Sigmoid colon (tissue), 7 donors: ENCODE results near the gene GIGYF2. TPM values are rescaled to one million over a fixed set of nuclear protein-coding genes. Genes with fewer than 3 reads are reported as not detected.

Experiments
- DNase-seq: peaks from one replicate; pipeline ENCODE4 v3.0.0-alpha.2; 2019
- H3K27ac ChIP-seq, 4 donors: fragments of 200-600 bp; sonication (generic); one replicate each; pipeline ENCODE4 v1.5.1; 2016 to 2019; ENCODE audit warnings: mild to moderate bottlenecking in 1 of 4
- H3K27me3 ChIP-seq, 3 donors: fragments of 200-600 bp; sonication (generic); one replicate each; pipeline ENCODE4 v1.5.1; 2019; ENCODE audit warnings: mild to moderate bottlenecking in 1 of 3
- H3K36me3 ChIP-seq, 4 donors: fragments of 200-600 bp; sonication (generic); one replicate each; pipeline ENCODE4 v1.5.1; 2016 to 2019
- H3K4me1 ChIP-seq, 4 donors: fragments of 200-600 bp; sonication (generic); one replicate each; pipeline ENCODE4 v1.5.1; 2017 to 2019
- H3K4me3 ChIP-seq, 4 donors: fragments of 200-600 bp; sonication (generic); one replicate each; pipeline ENCODE4 v1.5.1; 2017 to 2019; ENCODE audit warnings: mild to moderate bottlenecking in 2 of 4, moderate library complexity in 1 of 4
- H3K9me3 ChIP-seq, 4 donors: fragments of 200-600 bp in 3 of 4; sonication (generic) in 3 of 4; one replicate each; pipeline versions ENCODE4 v1.5.1 to v1.6.1; 2013 to 2019
- CTCF ChIP-seq, 4 experiments: fragments of 450-650 bp in 3 of 4; fragments of 200-600 bp in 1 of 4; IDR thresholded peaks; one replicate each; pipeline ENCODE4 v1.5.1; 2016 to 2019; ENCODE audit warnings: antibody characterized with exemption in 4 of 4, mild to moderate bottlenecking in 3 of 4, moderate library complexity in 2 of 4
- EP300 ChIP-seq, 4 donors: sonication (generic); formaldehyde crosslinking; IDR thresholded peaks; one replicate each; pipeline ENCODE4 v1.6.1; 2017; ENCODE audit warnings: antibody characterized with exemption in 4 of 4
- POLR2A ChIP-seq, 2 donors: fragments of 450-650 bp; IDR thresholded peaks; one replicate each; pipeline ENCODE4 v1.6.1; 2016; ENCODE audit warnings: antibody characterized with exemption in 2 of 2, mild to moderate bottlenecking in 2 of 2, moderate library complexity in 2 of 2
- POLR2AphosphoS5 ChIP-seq, 4 donors: sonication (generic); formaldehyde crosslinking; IDR thresholded peaks; one replicate each; pipeline ENCODE4 v1.6.1; 2017; ENCODE audit warnings: antibody characterized with exemption in 4 of 4
- WGBS, 2 donors: extraction: QIAGEN DNeasy Blood & Tissue Kit; methylation state at CpG; one replicate each; pipeline ENCODE4 v1.1.7; 2013; 5-methylcytosine and 5-hydroxymethylcytosine counted together
- intact Hi-C: fragments of 100-400 bp; cut with DNase I; formaldehyde crosslinking; loops from one replicate; pipeline ENCODE4 v1.15.1; 2023
- polyA plus RNA-seq, 3 donors: library from polyadenylated mRNA; stranded (reverse); fragments of 200-250 nt; gene quantifications; one replicate each; pipeline ENCODE4 v1.2.3, GENCODE V29; 2013
- total RNA-seq, 4 donors: library from RNA; depleted of rRNA; stranded (reverse); fragments of >200 nt; gene quantifications; one replicate each; pipeline ENCODE4 v1.1.0, GENCODE V29; 2016
- donor health status: healthy with polysubstance abuse.
- donor health status: Bipolar disorder and iron deficiency.
- donor health status: healthy.

GIGYF2 gene
- total and polyA plus RNA-seq, 7 donors: 10.2 to 90.0 (median 62.9) TPM

GRCh38 chr2:232876978-232877441 lies 179.9 kb downstream of the GIGYF2 start:
- H3K4me3 ChIP-seq: peak overlapping the region in 3 of 4 donors; percentile 36 to 49 (median 48)
- H3K4me1 ChIP-seq: peaks cover 0 to 20% (median 16%) of the 10 kb centered on the region in 4 donors
- H3K36me3 ChIP-seq: no peaks in the 10 kb centered on the region
- TF ChIP-seq EP300 (IDR thresholded peaks at IDR 0.05): no peak
- no peak for TF ChIP-seq CTCF (IDR thresholded peaks at IDR 0.05)
- no peak for TF ChIP-seq POLR2A (IDR thresholded peaks at IDR 0.05)
- no peak for TF ChIP-seq POLR2AphosphoS5 (IDR thresholded peaks at IDR 0.05)
- H3K27me3 ChIP-seq: peaks cover 17 to 28% (median 24%) of the 10 kb centered on the region in 3 donors
- DNase-seq: peak; percentile 55
- intact Hi-C loops: no loop called here
- 7 to 26% methylated on average over 21 of the region's 21 CpGs for WGBS, 2 donors
- no peak overlapping the region for H3K27ac ChIP-seq
- H3K9me3 ChIP-seq: no peaks in the 10 kb centered on the region

- no peak for TF ChIP-seq POLR2A (IDR thresholded peaks at IDR 0.05)
- TF ChIP-seq POLR2AphosphoS5 (IDR thresholded peaks at IDR 0.05): no peak
- no peak for TF ChIP-seq CTCF (IDR thresholded peaks at IDR 0.05)
- TF ChIP-seq EP300 (IDR thresholded peaks at IDR 0.05): no peak
- Histone ChIP-seq H3K4me3 (no peak overlapping the region), H3K27me3 (peaks cover 17 to 28% (median 24%) of the 10 kb centered on the region in 3 donors), H3K9me3 (no peaks in the 10 kb centered on the region), H3K36me3 (no peaks in the 10 kb centered on the region), H3K27ac (no peak overlapping the region), H3K4me1 (peaks cover 0 to 20% (median 16%) of the 10 kb centered on the region in 4 donors)
- 87 to 95% methylated on average over 13 of the region's 13 CpGs for WGBS, 2 donors
- intact Hi-C loops: no loop called here
- peak; percentile 46 for DNase-seq
These were observed 180.9 kb downstream of the GIGYF2 start for GRCh38 chr2:232877940-232878511.

GRCh38 chr2:232878855-232879617 lies 181.9 kb downstream of the GIGYF2 start:
- intact Hi-C loops: no loop called here

More at GRCh38 chr2:232878855-232879617, 181.9 kb downstream of the GIGYF2 start:
- no peak overlapping the region for H3K27ac ChIP-seq
- no peak for TF ChIP-seq CTCF (IDR thresholded peaks at IDR 0.05)
- no peak for TF ChIP-seq EP300 (IDR thresholded peaks at IDR 0.05)
- TF ChIP-seq POLR2A (IDR thresholded peaks at IDR 0.05): no peak
- no peak for TF ChIP-seq POLR2AphosphoS5 (IDR thresholded peaks at IDR 0.05)
- 79 to 88% methylated on average over 20 of the region's 20 CpGs for WGBS, 2 donors
- peaks cover 17 to 28% (median 24%) of the 10 kb centered on the region in 3 donors for H3K27me3 ChIP-seq
- H3K9me3 ChIP-seq: no peaks in the 10 kb centered on the region
- H3K4me1 ChIP-seq: peaks cover 0 to 20% (median 16%) of the 10 kb centered on the region in 4 donors
- DNase-seq: peak; percentile 40
- no peak overlapping the region for H3K4me3 ChIP-seq
- H3K36me3 ChIP-seq: no peaks in the 10 kb centered on the region
